ENCODE data around the gene OR10J5. TPM values are rescaled to one million over a fixed set of nuclear protein-coding genes. Genes with fewer than 3 reads are reported as not detected.

Gene OR10J5
- total and polyA plus RNA-seq, 2 experiments from 2014 or later, result not detected

DNA sequence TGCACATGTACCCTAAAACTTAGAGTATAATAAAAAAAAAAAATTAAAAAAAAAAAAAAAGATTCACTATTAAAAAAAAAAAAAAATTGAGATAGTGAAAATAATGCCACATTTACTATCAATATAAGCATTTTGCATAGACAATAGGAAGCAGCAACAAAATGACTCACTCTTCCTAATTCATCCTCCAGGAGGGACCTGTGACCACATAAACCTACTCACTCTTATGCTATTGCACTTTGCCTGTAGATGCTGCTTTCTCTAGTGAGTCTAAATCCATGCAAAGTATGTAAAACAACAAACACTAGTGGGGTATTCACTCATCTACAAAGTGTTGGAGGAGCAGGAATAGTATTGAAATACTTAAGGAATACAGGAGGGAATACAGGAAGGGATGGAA lies 2.9 kb downstream of the OR10J5 start:
- H3K27ac Mint-ChIP-seq, result no peak overlapping the region
- no peak for ATAC-seq
- H3K4me2 ChIP-seq, result no peak overlapping the region

More for the DNA sequence above, 2.9 kb downstream of the OR10J5 start:
- no peaks in the 10 kb centered on the region for H3K79me2 ChIP-seq (replicated peaks; ENCODE audit: insufficient read depth)
- H3K27me3 Mint-ChIP-seq (ENCODE audit: insufficient read depth, low read depth, poor library complexity), result no peaks in the 10 kb centered on the region
- H3K4me3 ChIP-seq, result no peak overlapping the region
- H3K36me3 ChIP-seq (ENCODE audit: insufficient read depth), result no peaks in the 10 kb centered on the region
- H3K9me3 Mint-ChIP-seq, result peaks cover 17% of the 10 kb centered on the region
- no peak for TF ChIP-seq CREB1 (CRISPR knock-in tag; IDR thresholded peaks at IDR 0.05; ENCODE audit: low read depth)
- no peak for TF ChIP-seq JUNB (IDR thresholded peaks at IDR 0.05; ENCODE audit: unreplicated experiment)
- no peak for TF ChIP-seq ZNF331 (CRISPR knock-in tag; IDR thresholded peaks at IDR 0.05; ENCODE audit: low read depth)
- TF ChIP-seq ZNF462 (CRISPR knock-in tag; IDR thresholded peaks at IDR 0.05), result no peak
- no peak for TF ChIP-seq ZNF114 (CRISPR knock-in tag; IDR thresholded peaks at IDR 0.05)
- TF ChIP-seq POLR2AphosphoS5 (IDR thresholded peaks at IDR 0.05; ENCODE audit: low read depth), result no peak
- TF ChIP-seq EZH2 (IDR thresholded peaks at IDR 0.05; ENCODE audit: low read depth, unreplicated experiment), result no peak
- TF ChIP-seq, protein P1, sequence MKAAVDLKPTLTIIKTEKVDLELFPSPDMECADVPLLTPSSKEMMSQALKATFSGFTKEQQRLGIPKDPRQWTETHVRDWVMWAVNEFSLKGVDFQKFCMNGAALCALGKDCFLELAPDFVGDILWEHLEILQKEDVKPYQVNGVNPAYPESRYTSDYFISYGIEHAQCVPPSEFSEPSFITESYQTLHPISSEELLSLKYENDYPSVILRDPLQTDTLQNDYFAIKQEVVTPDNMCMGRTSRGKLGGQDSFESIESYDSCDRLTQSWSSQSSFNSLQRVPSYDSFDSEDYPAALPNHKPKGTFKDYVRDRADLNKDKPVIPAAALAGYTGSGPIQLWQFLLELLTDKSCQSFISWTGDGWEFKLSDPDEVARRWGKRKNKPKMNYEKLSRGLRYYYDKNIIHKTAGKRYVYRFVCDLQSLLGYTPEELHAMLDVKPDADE (IDR thresholded peaks at IDR 0.05), result no peak
- TF ChIP-seq STAT1 (IDR thresholded peaks at IDR 0.05; ENCODE audit: unreplicated experiment), result no peak
- TF ChIP-seq NANOG (IDR thresholded peaks at IDR 0.05; ENCODE audit: borderline replicate concordance), result no peak
- no peak for TF ChIP-seq EZH2phosphoT487 (IDR thresholded peaks at IDR 0.05; ENCODE audit: unreplicated experiment)
- TF ChIP-seq, protein P2, sequence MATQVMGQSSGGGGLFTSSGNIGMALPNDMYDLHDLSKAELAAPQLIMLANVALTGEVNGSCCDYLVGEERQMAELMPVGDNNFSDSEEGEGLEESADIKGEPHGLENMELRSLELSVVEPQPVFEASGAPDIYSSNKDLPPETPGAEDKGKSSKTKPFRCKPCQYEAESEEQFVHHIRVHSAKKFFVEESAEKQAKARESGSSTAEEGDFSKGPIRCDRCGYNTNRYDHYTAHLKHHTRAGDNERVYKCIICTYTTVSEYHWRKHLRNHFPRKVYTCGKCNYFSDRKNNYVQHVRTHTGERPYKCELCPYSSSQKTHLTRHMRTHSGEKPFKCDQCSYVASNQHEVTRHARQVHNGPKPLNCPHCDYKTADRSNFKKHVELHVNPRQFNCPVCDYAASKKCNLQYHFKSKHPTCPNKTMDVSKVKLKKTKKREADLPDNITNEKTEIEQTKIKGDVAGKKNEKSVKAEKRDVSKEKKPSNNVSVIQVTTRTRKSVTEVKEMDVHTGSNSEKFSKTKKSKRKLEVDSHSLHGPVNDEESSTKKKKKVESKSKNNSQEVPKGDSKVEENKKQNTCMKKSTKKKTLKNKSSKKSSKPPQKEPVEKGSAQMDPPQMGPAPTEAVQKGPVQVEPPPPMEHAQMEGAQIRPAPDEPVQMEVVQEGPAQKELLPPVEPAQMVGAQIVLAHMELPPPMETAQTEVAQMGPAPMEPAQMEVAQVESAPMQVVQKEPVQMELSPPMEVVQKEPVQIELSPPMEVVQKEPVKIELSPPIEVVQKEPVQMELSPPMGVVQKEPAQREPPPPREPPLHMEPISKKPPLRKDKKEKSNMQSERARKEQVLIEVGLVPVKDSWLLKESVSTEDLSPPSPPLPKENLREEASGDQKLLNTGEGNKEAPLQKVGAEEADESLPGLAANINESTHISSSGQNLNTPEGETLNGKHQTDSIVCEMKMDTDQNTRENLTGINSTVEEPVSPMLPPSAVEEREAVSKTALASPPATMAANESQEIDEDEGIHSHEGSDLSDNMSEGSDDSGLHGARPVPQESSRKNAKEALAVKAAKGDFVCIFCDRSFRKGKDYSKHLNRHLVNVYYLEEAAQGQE (IDR thresholded peaks at IDR 0.05; ENCODE audit: unreplicated experiment), result no peak
- TF ChIP-seq, protein P3, sequence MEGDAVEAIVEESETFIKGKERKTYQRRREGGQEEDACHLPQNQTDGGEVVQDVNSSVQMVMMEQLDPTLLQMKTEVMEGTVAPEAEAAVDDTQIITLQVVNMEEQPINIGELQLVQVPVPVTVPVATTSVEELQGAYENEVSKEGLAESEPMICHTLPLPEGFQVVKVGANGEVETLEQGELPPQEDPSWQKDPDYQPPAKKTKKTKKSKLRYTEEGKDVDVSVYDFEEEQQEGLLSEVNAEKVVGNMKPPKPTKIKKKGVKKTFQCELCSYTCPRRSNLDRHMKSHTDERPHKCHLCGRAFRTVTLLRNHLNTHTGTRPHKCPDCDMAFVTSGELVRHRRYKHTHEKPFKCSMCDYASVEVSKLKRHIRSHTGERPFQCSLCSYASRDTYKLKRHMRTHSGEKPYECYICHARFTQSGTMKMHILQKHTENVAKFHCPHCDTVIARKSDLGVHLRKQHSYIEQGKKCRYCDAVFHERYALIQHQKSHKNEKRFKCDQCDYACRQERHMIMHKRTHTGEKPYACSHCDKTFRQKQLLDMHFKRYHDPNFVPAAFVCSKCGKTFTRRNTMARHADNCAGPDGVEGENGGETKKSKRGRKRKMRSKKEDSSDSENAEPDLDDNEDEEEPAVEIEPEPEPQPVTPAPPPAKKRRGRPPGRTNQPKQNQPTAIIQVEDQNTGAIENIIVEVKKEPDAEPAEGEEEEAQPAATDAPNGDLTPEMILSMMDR (conservative IDR thresholded peaks at IDR 0.05; ENCODE audit: low read depth in 2 of 2), result no peak
- no peaks in the 10 kb centered on the region for H3F3A ChIP-seq (replicated peaks; ENCODE audit: low read depth)
- H4K20me1 ChIP-seq (replicated peaks; ENCODE audit: insufficient read depth), result 0 out of 2 replicates have a peak, but pooled peaks cover 4% of the 10 kb centered on the region
- peaks cover 3% of the 10 kb centered on the region; the same call in 1 of the 3 replicates for H3K36me3 Mint-ChIP-seq (ENCODE audit: low read depth)
- no peaks in the 10 kb centered on the region for H3K4me1 ChIP-seq (ENCODE audit: insufficient read depth)
- no peak overlapping the region for H3K27ac ChIP-seq (ENCODE audit: low read depth)
- no peaks in the 10 kb centered on the region for H3K4me1 Mint-ChIP-seq
- no peak overlapping the region for H3K4me3 Mint-ChIP-seq
- DNase-seq (ENCODE audit: low spot score), result no peak
- H2AFZ ChIP-seq, result no peak overlapping the region
- H3K27me3 ChIP-seq (ENCODE audit: insufficient read depth), result no peaks in the 10 kb centered on the region
- peaks cover 10% of the 10 kb centered on the region for H3K9me2 ChIP-seq (ENCODE audit: insufficient read depth)

Data from GM23338 (cell line).